Loucy (cell line): Measurements from ENCODE around the gene DSEL.

ENCODE experiments used
- CTCF ChIP-seq: fragments of 200-600 bp; sonication (generic); conservative IDR thresholded peaks from 2 replicates; pipeline ENCODE4 v1.5.1; 2014; ENCODE audit warnings: mild to moderate bottlenecking, antibody characterized with exemption, low read length
- EZH2phosphoT487 ChIP-seq: fragments of 200-600 bp; IDR thresholded peaks from 2 replicates; pipeline ENCODE4 v1.6.1; 2018; ENCODE audit warnings: antibody characterized with exemption, mild to moderate bottlenecking, moderate library complexity, borderline replicate concordance

- TF ChIP-seq CTCF (no peak), EZH2phosphoT487 (no peak)
Observed at GRCh38 chr18:67483237-67483636, 33.3 kb downstream of the DSEL start.
